Activated T-cell treated with anti-CD3 and anti-CD28 coated beads, Interleukin-2, amount 50 U/mL, for 4 hours (primary cell): ENCODE data around the gene UBALD1. TPM values are rescaled to one million over a fixed set of nuclear protein-coding genes. Genes with fewer than 3 reads are reported as not detected.

ENCODE experiments used
- ATAC-seq, 2 donors: fragments of 200-7000 bp; cut with Tn5 transposase; one replicate each; pipeline ENCODE4 v1.10.0; 2021
- DNase-seq: peaks from one replicate; pipeline ENCODE4 v3.0.0-alpha.2; 2020
- H3K27me3 Mint-ChIP-seq: one replicate; pipeline ENCODE4 v1.8.0; 2021; ENCODE audit warnings: low read depth, mixed read lengths
- H3K36me3 Mint-ChIP-seq: one replicate; pipeline ENCODE4 v1.8.0; 2022; ENCODE audit warnings: mixed read lengths; ENCODE audit not compliant: insufficient read depth
- H3K4me1 Mint-ChIP-seq: one replicate; pipeline ENCODE4 v1.8.0; 2021; ENCODE audit warnings: low read depth, mixed read lengths
- H3K4me3 Mint-ChIP-seq: one replicate; pipeline ENCODE4 v1.8.0; 2021; ENCODE audit warnings: mild to moderate bottlenecking, moderate library complexity, mixed read lengths
- H3K9me3 Mint-ChIP-seq: one replicate; pipeline ENCODE4 v1.8.0; 2021; ENCODE audit warnings: mixed read lengths
- total RNA-seq, 3 donors: library from RNA; stranded (reverse); gene quantifications; one replicate each; pipeline ENCODE4 v1.2.1, GENCODE V29; 2021

UBALD1 gene
- 10 to 100 TPM; 22.5 to 27.2 (median 23.7) TPM for total RNA-seq

GRCh38 chr16:4614571-4615383 lies at the start of gene UBALD1:
UBALD1 (minus strand) TSS chr16:4614888; CDS start chr16:4614797, 91 bp downstream.
- DNase-seq (peak; percentile 73), ATAC-seq (peak; percentile 65 to 66)
- Mint-ChIP-seq H3K4me1 (peaks cover 27% of the 10 kb centered on the region), H3K27me3 (no peaks in the 10 kb centered on the region), H3K4me3 (peak within 1 kb of the TSS; percentile 91), H3K9me3 (no peaks in the 10 kb centered on the region), H3K36me3 (no peaks in the 10 kb centered on the region)

GRCh38 chr16:4663777-4664465 lies 49.2 kb upstream of the UBALD1 start:
- H3K27me3 Mint-ChIP-seq: no peaks in the 10 kb centered on the region
- H3K4me1 Mint-ChIP-seq: peaks cover 53% of the 10 kb centered on the region
- H3K9me3 Mint-ChIP-seq: no peaks in the 10 kb centered on the region
- no peak for DNase-seq
- H3K36me3 Mint-ChIP-seq: peaks cover 7% of the 10 kb centered on the region
- H3K4me3 Mint-ChIP-seq: peak overlapping the region; percentile 53
- ATAC-seq: no peak

GRCh38 chr16:4663465-4663776 lies 48.7 kb upstream of the UBALD1 start:
- Mint-ChIP-seq H3K36me3 (peaks cover 7% of the 10 kb centered on the region), H3K27me3 (no peaks in the 10 kb centered on the region), H3K4me3 (no peak overlapping the region), H3K4me1 (peaks cover 53% of the 10 kb centered on the region), H3K9me3 (no peaks in the 10 kb centered on the region)
- DNase-seq (no peak), ATAC-seq (no peak)

DNA sequence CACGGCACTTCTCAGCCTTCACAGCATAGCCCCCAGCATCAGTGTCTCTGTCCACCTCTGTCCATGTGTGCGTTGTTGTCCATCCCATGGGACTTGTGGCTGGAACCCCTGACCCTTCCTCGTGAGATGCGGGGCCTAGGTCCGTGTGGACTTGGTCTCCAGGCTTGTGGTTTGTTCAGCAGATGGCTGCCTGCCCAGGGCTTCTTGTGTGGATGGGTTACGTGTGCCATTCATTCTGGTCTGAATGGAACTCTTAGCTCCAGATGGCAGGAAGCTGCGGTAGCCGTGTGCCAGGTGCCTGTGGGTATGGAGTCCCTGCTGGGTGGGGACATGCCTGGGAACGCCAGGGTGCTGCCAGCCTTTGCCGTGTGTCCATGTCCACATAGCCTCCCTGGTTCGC lies 47.0 kb upstream of the UBALD1 start:
- Mint-ChIP-seq H3K9me3 (no peaks in the 10 kb centered on the region), H3K4me1 (peaks cover 51% of the 10 kb centered on the region), H3K4me3 (no peak overlapping the region), H3K27me3 (no peaks in the 10 kb centered on the region), H3K36me3 (peaks cover 3% of the 10 kb centered on the region)
- no peak for ATAC-seq
- DNase-seq: no peak

- Mint-ChIP-seq H3K9me3 (no peaks in the 10 kb centered on the region), H3K4me3 (no peak overlapping the region)
These were observed 45.8 kb upstream of the UBALD1 start for GRCh38 chr16:4660454-4661007.

DNA sequence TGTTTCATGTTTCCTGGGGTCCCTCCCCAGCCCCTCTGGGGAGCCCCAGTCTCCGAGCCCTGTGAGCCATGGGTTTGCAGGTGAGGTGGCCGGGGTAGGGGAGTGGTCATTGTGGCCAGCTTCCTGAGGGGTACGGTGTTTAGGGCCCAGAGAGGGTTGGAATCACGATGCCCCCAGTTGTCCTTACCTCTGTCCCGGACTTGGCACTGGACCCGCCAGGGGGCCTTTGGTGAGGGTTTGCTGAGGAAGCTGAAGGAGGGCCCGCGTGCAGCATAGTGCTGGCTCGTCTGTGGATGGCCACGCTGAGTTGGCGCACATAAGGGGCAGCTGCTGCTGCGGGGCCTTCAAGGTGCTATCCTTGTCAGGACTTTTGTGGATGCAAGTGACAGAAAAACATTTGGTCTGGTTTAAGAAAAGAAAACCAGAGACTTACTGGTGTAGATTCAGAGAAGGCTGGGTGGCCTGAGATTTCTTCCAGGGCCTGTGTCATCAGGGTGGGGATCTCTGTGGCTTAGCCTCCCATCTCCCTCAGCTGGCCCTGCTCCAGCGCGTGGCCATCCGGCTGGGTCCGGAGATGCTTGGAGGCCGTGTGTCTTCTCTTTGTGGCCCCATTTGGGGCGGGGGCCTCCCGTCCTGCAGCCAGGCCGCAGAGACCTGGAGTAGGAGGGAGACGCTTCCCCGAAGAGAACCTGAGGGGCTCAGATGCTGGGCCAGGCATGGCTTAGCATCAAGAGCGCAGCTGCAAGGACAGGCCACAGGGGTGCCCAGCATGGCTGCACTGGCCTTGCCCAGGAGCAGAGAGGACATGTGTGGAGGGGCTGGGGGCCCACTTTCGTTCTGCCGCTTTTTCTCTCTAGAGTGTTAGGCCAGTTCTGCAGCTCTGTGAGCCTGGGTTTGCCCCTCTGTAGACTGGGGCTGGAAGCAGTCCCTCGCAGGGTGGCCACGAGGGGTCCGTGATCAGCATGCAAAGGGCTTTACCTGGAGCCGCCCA lies 45.0 kb upstream of the UBALD1 start:
- no peaks in the 10 kb centered on the region for H3K9me3 Mint-ChIP-seq
- no peak overlapping the region for H3K4me3 Mint-ChIP-seq
- ATAC-seq (no peak), DNase-seq (no peak)
- H3K27me3 Mint-ChIP-seq: no peaks in the 10 kb centered on the region
- peaks cover 6% of the 10 kb centered on the region for H3K36me3 Mint-ChIP-seq
- peaks cover 39% of the 10 kb centered on the region for H3K4me1 Mint-ChIP-seq

More at GRCh38 chr16:4660454-4661007, 45.8 kb upstream of the UBALD1 start:
- ATAC-seq: peak; percentile 74 to 91
- peaks cover 46% of the 10 kb centered on the region for H3K4me1 Mint-ChIP-seq
- no peaks in the 10 kb centered on the region for H3K27me3 Mint-ChIP-seq
- peaks cover 6% of the 10 kb centered on the region for H3K36me3 Mint-ChIP-seq
- peak; percentile 82 for DNase-seq

- ATAC-seq (no peak), DNase-seq (no peak)
- no peaks in the 10 kb centered on the region for H3K27me3 Mint-ChIP-seq
- peaks cover 23% of the 10 kb centered on the region for H3K4me1 Mint-ChIP-seq
- no peaks in the 10 kb centered on the region for H3K9me3 Mint-ChIP-seq
- H3K36me3 Mint-ChIP-seq: peaks cover 9% of the 10 kb centered on the region
- no peak overlapping the region for H3K4me3 Mint-ChIP-seq
These were observed 42.3 kb upstream of the UBALD1 start for GRCh38 chr16:4656695-4657686.

- DNase-seq (no peak), ATAC-seq (no peak)
- Mint-ChIP-seq H3K4me3 (no peak overlapping the region), H3K4me1 (peaks cover 20% of the 10 kb centered on the region), H3K9me3 (no peaks in the 10 kb centered on the region), H3K36me3 (peaks cover 9% of the 10 kb centered on the region), H3K27me3 (no peaks in the 10 kb centered on the region)
These were observed 41.5 kb upstream of the UBALD1 start for GRCh38 chr16:4656221-4656620.

GRCh38 chr16:4655801-4656200 lies 41.1 kb upstream of the UBALD1 start:
- Mint-ChIP-seq H3K4me1 (peaks cover 16% of the 10 kb centered on the region), H3K27me3 (no peaks in the 10 kb centered on the region), H3K36me3 (peaks cover 9% of the 10 kb centered on the region), H3K4me3 (no peak overlapping the region), H3K9me3 (no peaks in the 10 kb centered on the region)
- ATAC-seq (no peak), DNase-seq (no peak)

- Mint-ChIP-seq H3K36me3 (peaks cover 12% of the 10 kb centered on the region), H3K27me3 (no peaks in the 10 kb centered on the region), H3K4me3 (no peak overlapping the region), H3K9me3 (no peaks in the 10 kb centered on the region), H3K4me1 (peaks cover 14% of the 10 kb centered on the region)
- DNase-seq (no peak), ATAC-seq (no peak)
These were observed 40.4 kb upstream of the UBALD1 start for GRCh38 chr16:4654964-4655590.

DNA sequence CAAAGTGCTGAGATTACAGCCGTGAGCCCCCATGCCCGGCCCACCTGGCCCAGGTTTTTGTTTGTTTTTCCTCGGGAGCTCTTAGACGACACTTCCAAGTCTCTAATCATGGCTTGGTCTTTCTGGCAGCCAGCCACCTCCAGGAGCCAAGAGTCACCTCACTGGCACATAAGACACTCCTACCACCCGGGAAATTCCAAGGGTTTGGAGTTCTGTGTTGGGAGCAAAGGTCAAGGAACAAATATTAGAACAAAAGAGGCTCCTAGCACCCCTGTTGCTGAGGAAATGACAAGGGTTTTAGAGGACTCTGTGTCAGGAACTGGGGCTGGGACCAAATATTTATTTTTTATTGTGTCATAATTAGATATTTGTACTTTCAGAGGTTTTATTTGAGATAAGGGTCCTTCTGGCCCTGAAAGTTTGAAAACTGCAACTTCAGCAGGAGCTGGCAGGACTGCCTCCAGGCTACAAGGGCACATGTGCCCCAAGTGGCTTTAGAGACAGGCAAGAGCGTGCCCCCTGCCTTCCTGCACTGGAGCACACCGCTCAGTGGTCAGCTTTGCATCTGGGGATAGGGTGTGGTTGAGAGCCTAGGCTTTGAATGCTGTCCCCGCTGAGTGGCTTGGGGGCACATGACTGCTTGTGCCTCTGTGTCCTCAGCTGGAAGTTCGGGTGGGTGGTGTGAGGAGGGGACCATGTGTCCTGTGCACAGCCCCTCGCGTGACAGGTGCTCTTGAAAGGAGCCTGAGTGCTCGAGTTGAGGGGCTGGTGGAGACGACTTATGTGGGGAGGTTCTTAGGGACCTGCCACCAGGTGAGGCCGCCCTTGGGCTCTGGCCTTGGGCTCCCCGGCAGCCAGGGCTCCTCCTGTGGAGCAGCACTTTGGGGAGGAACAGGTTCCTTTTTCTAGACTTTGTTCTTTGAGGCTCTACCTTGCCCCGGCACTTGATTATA lies 39.6 kb upstream of the UBALD1 start:
- Mint-ChIP-seq H3K4me3 (no peak overlapping the region), H3K27me3 (no peaks in the 10 kb centered on the region), H3K9me3 (no peaks in the 10 kb centered on the region), H3K36me3 (peaks cover 12% of the 10 kb centered on the region), H3K4me1 (peaks cover 9% of the 10 kb centered on the region)
- ATAC-seq (no peak), DNase-seq (no peak)

DNA sequence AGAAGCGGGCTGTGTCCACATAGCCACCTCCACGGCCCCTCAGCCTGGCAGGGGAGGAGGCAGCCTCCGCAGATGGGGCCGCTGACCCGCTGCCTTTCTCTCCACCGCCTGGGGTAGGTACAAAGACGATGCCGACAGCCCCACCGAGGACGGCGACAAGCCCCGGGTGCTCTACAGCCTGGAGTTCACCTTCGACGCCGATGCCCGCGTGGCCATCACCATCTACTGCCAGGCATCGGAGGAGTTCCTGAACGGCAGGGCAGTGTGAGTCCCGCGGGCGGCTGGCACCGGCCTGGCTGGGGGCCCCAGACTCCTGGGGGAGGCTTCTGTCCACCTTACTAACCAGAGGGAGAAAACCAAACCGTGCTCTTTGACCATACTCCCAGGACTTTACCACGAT lies 37.9 kb upstream of the UBALD1 start:
- Mint-ChIP-seq H3K4me3 (no peak overlapping the region), H3K4me1 (peaks cover 16% of the 10 kb centered on the region), H3K9me3 (no peaks in the 10 kb centered on the region), H3K27me3 (no peaks in the 10 kb centered on the region), H3K36me3 (peaks cover 12% of the 10 kb centered on the region)
- ATAC-seq (no peak), DNase-seq (no peak)
